K562 treated with DMSO at 1 percent for 4 hours (cell line): Measurements from ENCODE around the gene TMCC3. TPM values are rescaled to one million over a fixed set of nuclear protein-coding genes. Genes with fewer than 3 reads are reported as not detected.

Experiments
- total RNA-seq: library from RNA; unstranded; fragments of 300-600 nt; gene quantifications from 2 replicates; pipeline ENCODE4 v1.2.3, GENCODE V29; 2022; ENCODE audit not compliant: insufficient read depth

Gene TMCC3
- total RNA-seq, result not detected in 2 replicates

DNA sequence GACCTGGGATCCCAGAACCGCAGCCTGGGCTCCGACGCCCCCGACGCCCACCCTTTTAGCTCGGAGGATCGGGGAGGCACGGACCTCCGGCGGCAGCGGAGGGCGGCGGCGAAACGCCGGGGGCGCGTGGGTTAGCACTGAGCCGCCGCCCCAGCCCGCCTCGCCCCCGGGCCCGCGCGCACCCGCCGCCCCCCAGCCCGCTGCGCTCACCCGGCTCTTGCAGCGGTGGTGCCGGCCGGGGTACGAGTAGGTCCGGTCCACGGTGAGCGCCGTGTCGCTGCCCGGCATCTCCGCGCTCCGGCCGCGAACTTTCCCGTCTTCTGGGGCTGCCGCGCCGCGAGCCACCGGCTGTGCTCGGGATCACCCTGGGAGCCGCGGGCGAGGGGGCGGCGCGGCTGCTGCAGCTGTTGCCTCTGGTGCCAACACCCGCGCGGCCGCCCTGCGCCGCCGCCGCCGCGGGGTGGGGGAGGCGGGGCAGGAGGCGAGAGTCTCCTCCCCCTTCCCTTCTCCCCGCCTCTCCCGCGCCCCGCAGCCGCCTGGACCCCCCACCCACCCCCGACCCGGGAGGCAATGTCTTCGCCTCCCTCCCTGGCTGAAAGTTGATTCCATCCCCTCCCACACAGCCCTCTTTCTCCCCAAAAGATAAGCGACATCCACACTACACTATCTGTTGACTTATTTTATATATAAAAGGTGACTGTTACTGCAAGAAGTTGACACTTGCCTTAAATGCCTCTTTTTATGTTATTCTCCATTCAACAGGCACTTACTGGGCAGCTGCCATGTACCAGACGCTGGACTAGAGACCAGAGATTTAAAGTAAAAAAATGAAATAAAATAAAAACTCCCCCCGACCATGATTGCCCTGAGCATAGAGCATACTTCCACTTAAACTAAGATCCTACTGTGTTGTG lies at the start of gene TMCC3:
Gene TMCC3, minus strand, starts transcription at position 415 of the 914 bp plus-strand sequence. Its CDS starts 127 bp downstream, at position 288.

Other genes starting within 250 kb of the TMCC3 start
- gene CEP83, start 190.7 kb downstream of the TMCC3 start, total RNA-seq, result 3.1 and 3.3 TPM in 2 replicates